PC-3 (cell line): ENCODE measurements around the gene SLC8A3. TPM values are rescaled to one million over a fixed set of nuclear protein-coding genes. Genes with fewer than 3 reads are reported as not detected.

Experiments
- ATAC-seq: fragments of 200-7000 bp; cut with Tn5 transposase; 2 replicates; pipeline ENCODE4 v1.9.1; 2020; ENCODE audit warnings: mild to moderate bottlenecking, moderate library complexity
- BruUV-seq: library from RNA; stranded (reverse); fragments of 400-500 nt; replicated peaks from 2 replicates; lab custom pipeline; 2021; lab: Mats Ljungman, UMichigan
- CTCF ChIA-PET: fragments of 300-600 bp; sonication (Branson Sonifier 250); formaldehyde crosslinking; loops from one replicate; lab custom pipeline; 2022; ENCODE audit warnings: antibody characterized with exemption; lab: Charles Lee
- POLR2A ChIA-PET: fragments of 300-600 bp; sonication (Branson Sonifier 250); formaldehyde crosslinking; loops from one replicate; lab custom pipeline; 2022; ENCODE audit warnings: antibody characterized with exemption; ENCODE audit not compliant: unreplicated experiment; lab: Charles Lee
- DNase-seq: peaks from one replicate; pipeline ENCODE4 v3.0.0-alpha.2; 2015
- H2AFZ ChIP-seq: fragments of 300-600 bp; sonication (generic); 2 replicates; pipeline ENCODE4 v1.6.0; 2016; ENCODE audit warnings: antibody characterized with exemption, low read length
- H3F3A ChIP-seq: fragments of 300-600 bp; sonication (generic); one replicate; pipeline ENCODE4 v1.6.0; 2017; ENCODE audit warnings: antibody characterized with exemption, low read length, control low read depth, mild to moderate bottlenecking; ENCODE audit not compliant: unreplicated experiment
- H3K27ac ChIP-seq: fragments of 300-600 bp; sonication (generic); 2 replicates; pipeline ENCODE4 v1.5.1; 2016; ENCODE audit warnings: mild to moderate bottlenecking, low read length
- H3K27me3 ChIP-seq: fragments of 300-600 bp; sonication (generic); 2 replicates; pipeline ENCODE4 v1.6.1; 2016; ENCODE audit warnings: low read length, mixed read lengths
- H3K36me3 ChIP-seq: fragments of 300-600 bp; sonication (generic); 2 replicates; pipeline ENCODE4 v1.6.1; 2016; ENCODE audit warnings: low read depth, mixed run types, low read length, mixed read lengths
- H3K4me1 ChIP-seq: fragments of 300-600 bp; sonication (generic); 2 replicates; pipeline ENCODE4 v1.5.1; 2016; ENCODE audit warnings: low read length; ENCODE audit not compliant: insufficient read depth
- H3K4me2 ChIP-seq: fragments of 300-600 bp; sonication (generic); 2 replicates; pipeline ENCODE4 v1.6.0; 2016; ENCODE audit warnings: low read length
- H3K4me3 ChIP-seq: fragments of 300-600 bp; sonication (generic); 2 replicates; pipeline ENCODE4 v1.5.1; 2016; ENCODE audit warnings: mild to moderate bottlenecking, low read length, mixed read lengths
- H3K79me2 ChIP-seq: fragments of 300-600 bp; sonication (generic); 2 replicates; pipeline ENCODE4 v1.6.1; 2017; ENCODE audit warnings: low read length, mixed read lengths
- H3K9ac ChIP-seq: fragments of 300-600 bp; sonication (generic); 2 replicates; pipeline ENCODE4 v1.6.0; 2016; ENCODE audit warnings: mild to moderate bottlenecking, low read length
- H3K9me2 ChIP-seq: fragments of 300-600 bp; sonication (generic); replicated peaks from 2 replicates; pipeline ENCODE4 v1.6.1; 2016; ENCODE audit warnings: mixed run types, low read length, mixed read lengths
- H3K9me3 ChIP-seq: fragments of 300-600 bp; sonication (generic); 2 replicates; pipeline ENCODE4 v1.6.1; 2016; ENCODE audit warnings: low read length, mixed read lengths
- H4K20me1 ChIP-seq: fragments of 300-600 bp; sonication (generic); 2 replicates; pipeline ENCODE4 v1.6.1; 2016; ENCODE audit warnings: low read length, mixed read lengths
- CTCF ChIP-seq: fragments of 300-600 bp; sonication (generic); conservative IDR thresholded peaks from 2 replicates; pipeline ENCODE4 v1.5.1; 2017; ENCODE audit warnings: antibody characterized with exemption, low read depth, mild to moderate bottlenecking, low read length
- EZH2 ChIP-seq: fragments of 300-600 bp; sonication (generic); IDR thresholded peaks from one replicate; pipeline ENCODE4 v1.6.1; 2017; ENCODE audit warnings: antibody characterized with exemption, mild to moderate bottlenecking, low read length; ENCODE audit not compliant: unreplicated experiment
- EZH2phosphoT487 ChIP-seq: fragments of 300-600 bp; sonication (generic); IDR thresholded peaks from 2 replicates; pipeline ENCODE4 v1.6.1; 2018; ENCODE audit warnings: mild to moderate bottlenecking, antibody characterized with exemption, low read length, borderline replicate concordance
- intact Hi-C: fragments of 100-400 bp; cut with micrococcal nuclease; formaldehyde crosslinking; loops from 2 replicates; pipeline ENCODE4 v1.9.0; 2023
- total RNA-seq: library from RNA; depleted of rRNA; stranded (reverse); fragments of >200 nt; gene quantifications from 2 replicates; pipeline ENCODE4 v1.2.3, GENCODE V29; 2014

The SLC8A3 gene
- total RNA-seq, 1 experiment from 2014 or later = not detected

GRCh38 chr14:70077720-70078119 is 111.0 kb downstream of the SLC8A3 start:
- no peaks in the 10 kb centered on the region for H3K9me2 ChIP-seq
- no peak overlapping the region for H3K4me2 ChIP-seq
- H4K20me1 ChIP-seq = no peaks in the 10 kb centered on the region
- no peaks in the 10 kb centered on the region for H3K4me1 ChIP-seq
- no TSS peak for BruUV-seq
- intact Hi-C loops = no loop called here
- ATAC-seq (no peak), DNase-seq (no peak)
- no peaks in the 10 kb centered on the region for H3K79me2 ChIP-seq
- no peaks in the 10 kb centered on the region for H3K9me3 ChIP-seq
- ChIA-PET POLR2A (no interaction called here), CTCF (no interaction called here)
- no peaks in the 10 kb centered on the region for H3K36me3 ChIP-seq
- H3K9ac ChIP-seq = no peak overlapping the region
- H3K27me3 ChIP-seq = peaks cover 61% of the 10 kb centered on the region
- TF ChIP-seq EZH2phosphoT487 (no peak), CTCF (no peak), EZH2 (no peak)
- no peak overlapping the region for H3K4me3 ChIP-seq
- H3F3A ChIP-seq = no peaks in the 10 kb centered on the region
- H2AFZ ChIP-seq = no peak overlapping the region
- no peak overlapping the region for H3K27ac ChIP-seq

GRCh38 chr14:70077005-70077404 is 111.7 kb downstream of the SLC8A3 start:
- Histone ChIP-seq H4K20me1 (no peaks in the 10 kb centered on the region), H3K4me3 (no peak overlapping the region), H3K4me1 (no peaks in the 10 kb centered on the region), H3K9me2 (no peaks in the 10 kb centered on the region), H3K27me3 (peaks cover 60% of the 10 kb centered on the region), H3K27ac (no peak overlapping the region), H3K36me3 (no peaks in the 10 kb centered on the region), H3K9me3 (no peaks in the 10 kb centered on the region), H2AFZ (no peak overlapping the region), H3F3A (no peaks in the 10 kb centered on the region), H3K79me2 (no peaks in the 10 kb centered on the region), H3K4me2 (no peak overlapping the region), H3K9ac (no peak overlapping the region)
- no TSS peak for BruUV-seq
- no peak for ATAC-seq
- ChIA-PET POLR2A (no interaction called here), CTCF (no interaction called here)
- intact Hi-C loops = no loop called here
- TF ChIP-seq CTCF (no peak), EZH2 (no peak), EZH2phosphoT487 (no peak)
- no peak for DNase-seq

GRCh38 chr14:70073924-70074566 is 114.7 kb downstream of the SLC8A3 start:
- POLR2A ChIA-PET = no interaction called here
- peak; percentile 79 for DNase-seq
- Histone ChIP-seq H3K9me3 (no peaks in the 10 kb centered on the region), H3K79me2 (no peaks in the 10 kb centered on the region), H3K27me3 (peaks cover 68% of the 10 kb centered on the region), H3K4me2 (no peak overlapping the region), H3K9me2 (no peaks in the 10 kb centered on the region), H3K4me1 (no peaks in the 10 kb centered on the region), H3F3A (no peaks in the 10 kb centered on the region), H4K20me1 (no peaks in the 10 kb centered on the region), H3K4me3 (no peak overlapping the region), H3K36me3 (no peaks in the 10 kb centered on the region), H2AFZ (no peak overlapping the region), H3K9ac (no peak overlapping the region), H3K27ac (no peak overlapping the region)
- intact Hi-C loops = loop anchor here (1.0 kb wide), 2 partner anchors 28 to 256 kb away; no protein-coding TSS in a partner anchor
- CTCF ChIA-PET = interaction anchor here (0.6 to 1.7 kb wide), 9 partner anchors 13 to 255 kb away, joined by 3 to 16 read pairs (median 5); no protein-coding TSS in a partner anchor
- TF ChIP-seq EZH2 = no peak
- TF ChIP-seq CTCF = peak; percentile 98
- no peak for TF ChIP-seq EZH2phosphoT487
- peak; percentile 98 for ATAC-seq
- BruUV-seq = no TSS peak
